Stimulated activated memory B cell treated with anti-CD40 and anti-IgM and Interleukin-4, amounts not matched to agents 10 μg/mL and 1 μg/mL and 100 μg/mL, for 72 hours (primary cell): ENCODE results near the gene LOC101059915.
A peak's percentile ranks its signal among the peaks of the same experiment; 100 is the strongest.
"Not testable (repeated sequence)": the region's sequence is repeated elsewhere in the genome, so short reads cannot be mapped to it uniquely, and the experiment has no call there.

Experiments used
- ATAC-seq: fragments of 150-1000 bp; cut with Tn5 transposase; 2 replicates; pipeline ENCODE4 v1.10.0; 2021
- H3K27ac Mint-ChIP-seq: one replicate; pipeline ENCODE4 v1.8.0; 2022; ENCODE audit warnings: mild to moderate bottlenecking, mixed read lengths
- H3K27me3 Mint-ChIP-seq: one replicate; pipeline ENCODE4 v1.8.0; 2022; ENCODE audit warnings: mixed read lengths
- H3K36me3 Mint-ChIP-seq: one replicate; pipeline ENCODE4 v1.8.0; 2022; ENCODE audit warnings: mixed read lengths
- H3K4me1 Mint-ChIP-seq: one replicate; pipeline ENCODE4 v1.8.0; 2022; ENCODE audit warnings: mixed read lengths
- H3K4me3 Mint-ChIP-seq: one replicate; pipeline ENCODE4 v1.8.0; 2022; ENCODE audit warnings: mild to moderate bottlenecking, moderate library complexity, mixed read lengths
- H3K9me3 Mint-ChIP-seq: one replicate; pipeline ENCODE4 v1.8.0; 2022; ENCODE audit warnings: mixed read lengths

The LOC101059915 gene

DNA sequence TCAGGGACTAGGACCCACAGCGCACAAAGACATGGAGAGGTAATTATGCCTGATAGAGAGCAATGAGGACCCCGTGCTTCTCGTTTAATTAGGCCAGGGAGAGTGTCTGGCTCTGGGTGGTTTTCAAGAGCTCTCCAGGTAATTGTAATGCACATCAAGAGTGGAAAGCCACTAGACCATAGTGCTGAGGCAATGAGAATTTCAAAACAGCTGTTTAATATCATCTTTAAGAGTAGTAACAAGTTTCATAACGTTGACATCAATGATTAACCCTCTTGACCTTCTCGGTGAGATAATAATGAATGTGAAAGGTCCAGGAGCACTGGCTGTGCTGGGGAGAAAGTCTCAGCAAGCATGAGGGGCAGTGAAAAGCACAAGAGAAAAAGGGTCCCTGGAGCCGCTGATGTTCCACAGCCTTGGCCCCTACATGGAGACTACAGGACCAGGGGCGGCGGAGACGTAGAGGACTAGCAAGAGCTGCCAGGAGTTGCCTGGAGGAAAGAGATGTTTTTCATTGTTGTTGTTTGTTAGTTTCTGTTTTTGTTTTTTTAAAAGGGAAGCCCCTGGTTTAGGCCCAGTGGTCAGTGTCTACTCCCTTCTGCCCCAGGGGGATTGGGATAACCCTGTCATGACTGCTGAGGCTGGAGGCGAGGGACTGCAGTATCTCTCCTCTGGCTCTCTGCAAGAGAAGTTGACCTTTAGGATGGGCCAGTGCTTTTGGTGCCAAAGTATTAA, 34.3 kb upstream of the LOC101059915 start:
- Mint-ChIP-seq H3K36me3 (no peaks in the 10 kb centered on the region), H3K4me3 (no peak overlapping the region), H3K27ac (peak overlapping the region; percentile 78), H3K4me1 (peaks cover 28% of the 10 kb centered on the region), H3K27me3 (no peaks in the 10 kb centered on the region), H3K9me3 (no peaks in the 10 kb centered on the region)
- peak; percentile 48 for ATAC-seq

DNA sequence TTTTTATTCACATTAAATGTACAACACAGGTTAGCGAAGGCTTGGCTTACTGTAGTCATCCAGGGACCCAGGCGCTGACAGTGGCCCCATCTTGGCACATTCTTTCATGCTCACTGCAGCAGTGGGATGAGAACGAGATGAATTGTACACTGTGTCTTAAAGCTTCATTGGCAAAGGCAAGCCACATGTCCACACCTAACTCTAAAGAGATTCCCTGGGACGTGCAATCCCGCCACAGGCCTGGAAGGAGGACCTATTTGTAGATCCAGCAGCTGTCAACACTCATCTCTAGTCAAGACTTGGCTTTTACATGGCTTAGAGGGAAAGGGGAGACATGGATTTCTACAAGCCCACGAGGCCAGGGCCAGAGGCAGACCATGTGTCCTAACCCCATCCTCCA, 33.0 kb upstream of the LOC101059915 start:
- H3K27me3 Mint-ChIP-seq, result no peaks in the 10 kb centered on the region
- peaks cover 19% of the 10 kb centered on the region for H3K4me1 Mint-ChIP-seq
- no peaks in the 10 kb centered on the region for H3K9me3 Mint-ChIP-seq
- H3K27ac Mint-ChIP-seq, result no peak overlapping the region
- H3K4me3 Mint-ChIP-seq, result no peak overlapping the region
- H3K36me3 Mint-ChIP-seq, result no peaks in the 10 kb centered on the region
- no peak for ATAC-seq

DNA sequence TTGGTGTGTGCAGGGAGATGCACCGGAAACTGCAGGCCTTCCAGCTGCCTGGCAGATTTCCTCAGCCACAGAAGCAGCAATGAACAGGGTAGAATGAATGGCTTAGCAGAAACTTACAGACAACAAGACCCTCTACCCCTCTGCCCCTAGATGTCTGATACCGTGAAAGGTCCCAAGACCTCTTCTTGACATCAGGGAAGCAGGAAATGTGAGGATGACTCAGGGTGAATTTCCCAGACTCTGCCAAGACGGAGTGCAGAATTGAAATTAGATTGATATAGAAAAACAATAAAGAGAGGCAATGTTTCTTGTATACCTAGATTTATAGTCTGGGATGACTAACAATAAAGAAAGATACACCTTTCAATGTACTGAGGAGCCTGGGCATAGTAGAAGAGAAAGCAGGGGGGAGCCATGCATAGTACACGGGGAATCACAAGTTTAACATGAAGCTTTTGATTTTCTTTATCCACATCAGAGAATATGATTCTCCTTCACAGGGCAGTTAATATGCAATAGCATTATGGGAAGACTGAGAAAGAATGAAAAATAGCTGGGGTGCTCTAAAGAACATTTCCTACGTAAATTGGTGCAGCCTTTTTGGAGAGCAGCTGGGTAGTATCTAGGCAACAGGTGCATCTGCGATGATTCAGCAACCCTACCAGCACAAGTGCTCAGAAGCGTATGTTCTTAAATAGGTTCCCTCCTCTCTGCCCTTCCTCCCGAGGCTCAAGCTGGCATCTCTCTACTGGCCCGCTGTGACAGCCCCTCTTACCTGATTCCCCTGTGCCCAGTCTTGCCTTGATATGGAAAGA, 30.7 kb upstream of the LOC101059915 start:
- Mint-ChIP-seq H3K4me3 (no peak overlapping the region), H3K9me3 (no peaks in the 10 kb centered on the region), H3K36me3 (no peaks in the 10 kb centered on the region), H3K4me1 (peaks cover 18% of the 10 kb centered on the region), H3K27me3 (no peaks in the 10 kb centered on the region), H3K27ac (no peak overlapping the region)
- peak; percentile 51 for ATAC-seq

DNA sequence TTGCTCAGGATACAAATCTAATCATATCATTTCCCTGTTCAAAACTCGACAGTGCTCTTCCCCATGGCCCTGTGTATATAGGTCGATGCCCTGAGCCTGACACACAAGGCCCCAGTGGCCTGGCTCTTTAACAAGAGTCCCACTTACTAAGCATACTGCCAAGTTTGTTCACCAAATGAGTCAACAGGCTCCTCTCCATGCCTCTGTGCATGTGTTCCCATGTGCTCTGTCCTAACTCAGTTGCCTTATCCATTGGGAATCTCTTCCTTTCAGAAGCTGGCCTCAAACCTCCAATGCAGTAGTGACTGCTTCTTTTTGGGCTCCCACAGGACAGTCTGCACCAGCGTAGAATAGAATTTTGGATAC, 30.1 kb upstream of the LOC101059915 start:
- Mint-ChIP-seq H3K4me1 (peaks cover 19% of the 10 kb centered on the region), H3K9me3 (no peaks in the 10 kb centered on the region), H3K27ac (no peak overlapping the region), H3K36me3 (no peaks in the 10 kb centered on the region), H3K27me3 (no peaks in the 10 kb centered on the region), H3K4me3 (no peak overlapping the region)
- no peak for ATAC-seq

DNA sequence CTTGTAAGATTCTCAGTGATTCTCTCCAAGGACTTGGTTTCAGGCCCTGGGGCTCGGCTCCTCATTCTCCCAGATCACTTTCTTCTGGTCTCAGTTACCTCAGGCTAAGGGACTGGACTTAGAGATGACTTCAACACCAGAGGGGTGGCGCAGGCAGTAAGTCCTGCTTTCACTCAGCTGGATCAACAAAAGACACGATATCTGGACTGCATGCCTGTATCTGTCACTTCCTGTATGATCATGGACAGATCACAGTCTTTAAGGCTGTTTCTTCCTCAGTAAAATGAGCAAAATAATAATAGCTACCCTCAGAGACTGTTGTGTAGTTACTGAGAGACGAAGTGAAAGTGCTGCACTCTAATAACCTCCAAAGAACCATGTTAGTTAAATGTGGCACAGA, 29.5 kb upstream of the LOC101059915 start:
- H3K36me3 Mint-ChIP-seq, result no peaks in the 10 kb centered on the region
- no peaks in the 10 kb centered on the region for H3K27me3 Mint-ChIP-seq
- peaks cover 20% of the 10 kb centered on the region for H3K4me1 Mint-ChIP-seq
- no peak overlapping the region for H3K27ac Mint-ChIP-seq
- ATAC-seq, result peak; percentile 70
- no peaks in the 10 kb centered on the region for H3K9me3 Mint-ChIP-seq
- no peak overlapping the region for H3K4me3 Mint-ChIP-seq

DNA sequence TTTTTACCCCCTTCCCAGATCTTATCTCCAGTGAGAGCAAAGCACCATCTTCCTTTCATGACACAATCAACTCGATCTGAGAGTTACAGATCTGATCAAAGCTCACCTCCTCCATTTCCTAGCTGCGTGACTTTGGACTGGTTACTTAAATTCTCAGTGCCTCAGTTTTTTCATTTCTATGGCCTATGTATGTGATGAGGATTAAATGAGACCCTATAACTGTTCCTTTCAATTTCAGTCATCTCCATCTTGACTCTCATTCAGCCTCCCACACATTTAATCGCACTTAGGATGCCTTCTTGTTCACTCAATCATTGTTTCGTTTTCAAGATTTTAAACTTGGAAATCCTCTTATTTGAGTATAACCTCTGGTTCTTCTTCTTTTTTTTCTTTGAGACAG, 28.9 kb upstream of the LOC101059915 start:
- Mint-ChIP-seq H3K27me3 (no peaks in the 10 kb centered on the region), H3K36me3 (no peaks in the 10 kb centered on the region), H3K4me1 (peaks cover 17% of the 10 kb centered on the region), H3K9me3 (no peaks in the 10 kb centered on the region), H3K27ac (no peak overlapping the region), H3K4me3 (no peak overlapping the region)
- no peak for ATAC-seq

DNA sequence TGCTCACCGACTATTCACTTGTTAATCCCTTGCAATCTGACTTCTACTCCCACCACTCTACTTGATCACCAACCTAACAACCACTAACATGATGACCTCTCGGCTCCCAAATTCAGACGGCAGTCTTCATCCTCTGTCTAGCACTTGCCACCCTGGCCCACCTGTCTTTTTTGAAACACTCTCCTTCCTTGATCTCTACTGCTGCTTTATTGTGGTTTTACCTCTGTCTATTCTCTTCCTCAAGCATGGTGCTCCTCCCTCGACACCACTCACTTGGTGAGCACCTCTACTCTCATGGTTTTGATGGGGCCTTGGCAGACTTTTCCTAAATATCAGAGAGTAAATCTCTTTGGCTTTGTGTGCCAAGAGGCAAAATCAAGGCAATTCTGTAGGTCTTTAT, 27.3 kb upstream of the LOC101059915 start:
- Mint-ChIP-seq H3K4me3 (no peak overlapping the region), H3K27ac (no peak overlapping the region), H3K36me3 (no peaks in the 10 kb centered on the region), H3K4me1 (peaks cover 14% of the 10 kb centered on the region), H3K9me3 (no peaks in the 10 kb centered on the region), H3K27me3 (no peaks in the 10 kb centered on the region)
- ATAC-seq, result no peak

DNA sequence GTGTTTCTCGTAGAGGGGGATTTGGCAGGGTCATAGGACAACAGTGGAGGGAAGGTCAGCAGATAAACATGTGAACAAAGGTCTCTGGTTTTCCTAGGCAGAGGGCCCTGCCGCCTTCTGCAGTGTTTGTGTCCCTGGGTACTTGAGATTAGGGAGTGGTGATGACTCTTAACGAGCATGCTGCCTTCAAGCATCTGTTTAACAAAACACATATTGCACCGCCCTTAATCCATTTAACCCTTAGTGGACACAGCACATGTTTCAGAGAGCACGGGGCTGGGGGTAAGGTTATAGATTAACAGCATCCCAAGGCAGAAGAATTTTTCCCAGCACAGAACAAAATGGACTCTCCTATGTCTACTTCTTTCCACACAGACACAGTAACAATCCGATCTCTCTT, 22.9 kb upstream of the LOC101059915 start:
- not testable (repeated sequence) for H3K27ac Mint-ChIP-seq, H3K9me3 Mint-ChIP-seq, H3K27me3 Mint-ChIP-seq, H3K36me3 Mint-ChIP-seq, ATAC-seq, H3K4me3 Mint-ChIP-seq
- peaks cover 14% of the 10 kb centered on the region for H3K4me1 Mint-ChIP-seq

DNA sequence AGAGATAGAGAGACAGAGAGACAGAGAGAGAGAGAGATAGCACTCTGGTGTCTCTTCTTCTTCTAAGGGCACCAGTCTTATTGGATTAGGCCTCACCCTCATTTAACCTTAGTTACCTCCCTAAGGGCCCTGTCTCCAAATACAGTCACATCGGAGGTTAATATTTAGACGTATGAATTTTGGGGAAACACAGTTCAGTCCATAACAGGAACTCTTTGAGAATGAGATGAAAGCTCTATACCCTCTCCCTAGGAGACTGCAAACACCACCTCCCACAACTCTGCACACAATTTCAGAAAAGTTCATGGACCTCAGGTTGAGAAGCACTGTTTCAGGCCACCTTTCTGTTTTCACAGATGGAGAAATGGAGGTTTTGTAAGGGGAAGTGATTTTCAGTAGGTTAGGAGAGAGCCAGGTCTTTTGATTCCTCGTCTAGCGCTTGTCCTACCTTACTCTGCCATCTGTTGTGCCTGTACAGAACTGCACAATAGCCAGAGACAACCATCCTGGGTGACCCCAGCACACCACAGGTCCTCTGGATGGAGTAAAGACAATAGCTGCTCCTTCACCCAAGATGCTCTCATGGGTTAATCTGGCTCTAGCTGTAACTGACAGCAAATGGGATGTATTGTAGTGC, 16.9 kb upstream of the LOC101059915 start:
- Mint-ChIP-seq H3K36me3 (no peaks in the 10 kb centered on the region), H3K27me3 (no peaks in the 10 kb centered on the region), H3K4me1 (no peaks in the 10 kb centered on the region), H3K4me3 (no peak overlapping the region), H3K9me3 (no peaks in the 10 kb centered on the region), H3K27ac (no peak overlapping the region)
- peak; percentile 82 for ATAC-seq

DNA sequence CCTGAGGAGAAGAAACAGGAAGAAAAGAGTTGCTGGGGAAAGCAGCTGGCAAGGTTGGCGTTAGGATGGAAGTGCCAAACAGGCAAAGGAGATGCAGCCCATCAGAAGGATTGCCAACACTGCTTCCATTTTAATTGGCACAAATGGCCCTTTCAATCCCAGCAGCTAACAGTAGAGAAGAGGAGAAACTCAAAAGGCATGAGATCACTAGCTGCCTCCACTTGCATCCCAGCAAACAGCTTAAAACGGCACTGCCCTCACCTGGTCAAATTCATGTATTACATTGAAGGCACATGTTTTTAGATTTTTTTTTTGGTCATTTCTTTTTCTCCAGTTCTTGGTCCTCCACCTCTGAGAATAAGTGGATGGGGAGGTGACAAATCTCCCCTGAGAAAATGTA, 14.9 kb upstream of the LOC101059915 start:
- Mint-ChIP-seq H3K9me3 (no peaks in the 10 kb centered on the region), H3K27ac (no peak overlapping the region), H3K4me3 (no peak overlapping the region), H3K4me1 (no peaks in the 10 kb centered on the region), H3K27me3 (no peaks in the 10 kb centered on the region), H3K36me3 (no peaks in the 10 kb centered on the region)
- ATAC-seq, result no peak

DNA sequence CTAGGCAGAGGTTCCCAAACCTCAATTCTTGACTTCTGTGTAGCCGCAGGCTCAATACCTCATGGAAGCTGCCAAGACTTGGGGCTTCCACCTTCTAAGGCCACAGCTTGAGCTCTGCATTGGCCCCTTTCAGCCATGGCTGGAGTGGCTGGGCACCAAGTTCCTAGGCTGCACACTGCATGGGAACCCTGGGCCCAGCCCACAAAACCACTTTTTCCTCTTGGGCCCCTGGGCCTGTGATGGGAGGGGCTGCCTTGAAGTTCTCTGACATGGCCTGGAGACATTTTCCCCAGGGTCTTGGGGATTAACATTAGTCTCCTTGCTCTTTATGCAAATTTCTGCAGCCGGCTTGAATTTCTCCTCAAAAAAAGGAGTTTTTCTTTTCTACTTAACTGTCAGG, 14.0 kb upstream of the LOC101059915 start:
- Mint-ChIP-seq H3K36me3 (no peaks in the 10 kb centered on the region), H3K4me1 (no peaks in the 10 kb centered on the region), H3K27me3 (no peaks in the 10 kb centered on the region), H3K9me3 (no peaks in the 10 kb centered on the region), H3K4me3 (no peak overlapping the region), H3K27ac (no peak overlapping the region)
- ATAC-seq, result no peak

DNA sequence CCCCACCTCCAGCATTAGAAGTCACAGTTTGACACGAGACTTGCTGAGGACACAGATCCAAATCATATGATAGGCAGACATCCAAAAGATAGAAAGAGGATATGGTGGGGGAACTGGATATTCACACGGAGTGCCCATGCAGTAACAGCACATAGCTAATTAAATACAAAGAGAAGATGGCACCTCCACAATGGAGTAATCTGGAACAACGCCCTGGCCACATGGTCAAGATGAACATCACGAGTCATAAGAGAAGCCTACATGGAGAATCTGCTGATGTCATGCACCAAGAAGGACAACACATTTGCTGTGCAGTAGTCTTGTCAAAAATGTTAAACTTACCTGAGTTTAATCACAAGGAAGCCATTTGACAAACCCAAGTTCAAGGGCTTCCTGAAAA, 10.1 kb upstream of the LOC101059915 start:
- Mint-ChIP-seq H3K9me3 (no peaks in the 10 kb centered on the region), H3K36me3 (no peaks in the 10 kb centered on the region), H3K4me1 (peaks cover 2% of the 10 kb centered on the region), H3K27ac (no peak overlapping the region), H3K4me3 (no peak overlapping the region), H3K27me3 (no peaks in the 10 kb centered on the region)
- no peak for ATAC-seq

DNA sequence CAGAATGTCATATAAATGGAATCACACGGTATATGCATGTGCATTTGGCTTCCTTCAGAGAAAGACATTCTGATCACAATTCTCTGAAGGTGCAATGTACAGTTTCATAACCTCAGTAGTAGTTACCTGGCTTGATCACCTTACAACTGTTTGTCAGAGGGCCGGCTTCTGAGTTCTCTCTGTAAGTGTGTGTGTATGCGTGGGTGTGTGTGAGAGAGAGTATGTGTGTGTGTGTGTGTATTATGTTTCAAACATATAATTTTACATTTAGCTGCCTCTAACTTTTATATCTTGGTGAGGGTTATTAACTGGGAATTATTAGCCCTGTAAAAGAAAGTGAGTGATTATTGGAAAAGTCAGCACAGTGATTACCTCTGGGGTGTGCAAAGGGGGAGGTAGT, 8.0 kb upstream of the LOC101059915 start:
- Mint-ChIP-seq H3K36me3 (no peaks in the 10 kb centered on the region), H3K4me1 (peaks cover 17% of the 10 kb centered on the region), H3K27me3 (no peaks in the 10 kb centered on the region), H3K27ac (no peak overlapping the region), H3K4me3 (no peak overlapping the region), H3K9me3 (no peaks in the 10 kb centered on the region)
- ATAC-seq, result no peak

DNA sequence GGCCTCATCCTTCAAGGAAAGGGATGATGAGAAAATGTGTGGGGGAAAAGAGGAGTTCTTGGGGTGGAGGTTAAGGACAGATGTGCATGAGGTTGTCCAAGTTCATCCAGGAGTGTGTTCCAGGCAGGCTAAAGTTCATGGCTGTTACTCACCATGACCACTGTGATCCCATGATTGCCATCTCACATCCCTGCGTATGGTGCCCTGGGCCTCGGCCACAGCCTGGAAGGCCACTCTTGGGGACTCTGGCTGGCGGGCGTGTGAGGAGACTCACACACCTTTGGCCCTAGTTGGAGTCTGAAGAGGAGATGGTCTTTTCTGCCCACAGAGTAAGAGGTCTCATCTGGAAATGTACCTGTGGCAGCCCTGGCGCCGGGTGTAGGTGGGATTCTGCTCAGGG, 7.4 kb upstream of the LOC101059915 start:
- Mint-ChIP-seq H3K27me3 (no peaks in the 10 kb centered on the region), H3K27ac (no peak overlapping the region), H3K9me3 (no peaks in the 10 kb centered on the region), H3K4me3 (no peak overlapping the region), H3K4me1 (peaks cover 17% of the 10 kb centered on the region), H3K36me3 (no peaks in the 10 kb centered on the region)
- no peak for ATAC-seq

DNA sequence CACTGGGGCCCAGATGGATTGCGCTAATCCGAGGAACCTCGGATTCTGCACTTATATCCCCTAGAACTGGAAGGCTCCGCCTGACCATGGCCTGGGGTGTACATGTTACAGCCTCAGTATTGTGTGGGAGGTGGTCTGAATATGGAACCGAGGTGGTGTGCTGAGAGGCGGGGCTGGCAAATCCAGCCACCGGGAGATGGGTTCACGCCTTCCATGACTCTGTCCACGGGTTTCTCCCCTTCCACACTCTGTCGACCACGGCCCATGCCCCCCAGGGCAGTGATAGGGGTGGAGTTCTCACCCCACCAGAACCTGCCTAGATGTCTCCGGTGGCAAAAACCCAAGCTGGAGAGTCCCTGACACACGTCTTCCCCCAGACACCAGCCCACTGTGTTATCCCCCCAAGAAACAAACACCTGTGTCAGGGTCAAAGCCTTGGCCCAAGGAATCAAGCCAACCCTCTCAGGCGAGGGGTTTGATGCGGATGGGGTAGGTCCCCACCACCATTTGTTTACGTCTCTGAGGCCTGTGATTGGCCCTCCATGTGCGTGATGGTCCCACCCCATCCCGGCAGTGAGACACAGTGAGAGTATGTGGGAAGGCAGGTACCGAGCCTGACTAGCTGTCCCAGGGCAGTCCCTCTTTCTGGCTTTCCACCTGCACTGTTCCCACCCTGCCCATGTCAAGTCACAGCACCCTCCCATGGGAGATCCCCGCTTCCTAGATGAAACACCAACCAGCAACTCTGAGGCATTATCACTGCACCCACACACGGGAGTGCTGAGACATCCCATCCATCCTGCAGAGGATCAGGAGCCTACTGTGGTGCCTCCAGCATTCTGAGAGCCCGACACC, 6.6 kb upstream of the LOC101059915 start:
- Mint-ChIP-seq H3K36me3 (no peaks in the 10 kb centered on the region), H3K27me3 (no peaks in the 10 kb centered on the region), H3K4me1 (peaks cover 17% of the 10 kb centered on the region), H3K4me3 (no peak overlapping the region), H3K9me3 (no peaks in the 10 kb centered on the region), H3K27ac (no peak overlapping the region)
- no peak for ATAC-seq
